HG03558 (cell line): Measurements from ENCODE around the gene RXFP4.
A peak's percentile ranks its signal among the peaks of the same experiment; 100 is the strongest.
"Not testable (repeated sequence)": the region's sequence is repeated elsewhere in the genome, so short reads cannot be mapped to it uniquely, and the experiment has no call there.

Source experiments
- ATAC-seq: cut with Tn5 transposase; IDR thresholded peaks from one replicate; pipeline ENCODE4 v1.9.1; 2021; ENCODE audit warnings: moderate number of reproducible peaks; ENCODE audit not compliant: unreplicated experiment; ENCODE audit errors: extremely low read depth

RXFP4 gene

DNA sequence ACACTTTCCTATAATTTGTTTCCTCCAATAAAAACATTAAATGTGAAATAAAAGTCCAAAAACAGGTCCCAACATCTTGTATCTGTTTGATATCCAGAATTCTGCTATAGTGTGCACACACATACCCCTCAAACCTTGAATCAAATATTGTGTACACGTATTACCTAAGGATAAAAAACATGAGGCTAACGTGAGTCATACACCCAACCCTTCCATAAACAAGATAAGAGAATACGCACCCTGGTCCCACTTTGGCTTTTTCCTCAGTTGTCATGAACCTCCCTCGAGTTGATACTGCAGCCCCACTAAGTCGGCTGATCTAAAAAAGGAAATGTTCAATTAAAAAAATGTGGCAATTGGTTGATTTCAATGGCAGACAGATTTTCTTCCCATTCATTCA, 12.4 kb upstream of the RXFP4 start:
- no peak for ATAC-seq

DNA sequence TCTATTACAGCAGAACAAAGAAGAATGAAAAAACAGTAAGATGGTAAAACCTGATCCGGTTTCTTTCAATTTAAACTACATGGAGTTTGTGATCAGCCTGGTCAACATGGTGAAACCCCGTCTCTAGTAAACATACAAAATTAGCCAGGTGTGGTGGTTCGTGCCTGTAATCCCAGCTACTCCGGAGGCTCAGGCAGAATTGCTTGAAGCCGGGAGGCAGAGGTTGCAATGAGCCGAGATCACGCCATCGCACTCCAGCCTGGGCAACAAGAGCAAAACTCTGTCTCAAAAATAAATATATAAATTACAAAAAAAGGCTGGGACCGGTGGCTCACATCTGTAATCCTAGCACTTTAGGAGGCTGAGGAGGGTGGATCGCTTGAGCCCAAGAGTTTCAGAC, 10.7 kb upstream of the RXFP4 start:
- not testable (repeated sequence) for ATAC-seq

GRCh38 chr1:155931332-155932038, 10.0 kb upstream of the RXFP4 start:
- ATAC-seq, result no peak

GRCh38 chr1:155932081-155932480, 9.4 kb upstream of the RXFP4 start:
- no peak for ATAC-seq

DNA sequence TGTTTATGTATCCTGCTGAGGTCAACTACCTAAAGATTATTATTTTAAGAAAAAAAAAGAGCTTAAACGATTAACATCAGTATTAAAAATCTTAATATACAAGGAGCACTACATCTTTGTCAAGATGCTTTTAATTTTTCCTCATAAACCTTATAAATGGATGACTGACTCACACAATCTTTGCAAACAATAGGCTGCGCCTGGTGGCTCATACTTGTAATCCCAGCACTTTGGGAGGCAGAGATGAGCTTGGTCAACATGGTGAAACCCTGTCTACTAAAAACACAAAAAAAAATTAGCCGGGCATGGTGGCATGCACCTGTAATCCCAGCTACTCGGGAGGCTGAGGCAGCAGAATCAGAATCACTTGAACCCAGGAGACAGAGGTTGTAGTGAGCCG, 9.0 kb upstream of the RXFP4 start:
- ATAC-seq, result no peak

DNA sequence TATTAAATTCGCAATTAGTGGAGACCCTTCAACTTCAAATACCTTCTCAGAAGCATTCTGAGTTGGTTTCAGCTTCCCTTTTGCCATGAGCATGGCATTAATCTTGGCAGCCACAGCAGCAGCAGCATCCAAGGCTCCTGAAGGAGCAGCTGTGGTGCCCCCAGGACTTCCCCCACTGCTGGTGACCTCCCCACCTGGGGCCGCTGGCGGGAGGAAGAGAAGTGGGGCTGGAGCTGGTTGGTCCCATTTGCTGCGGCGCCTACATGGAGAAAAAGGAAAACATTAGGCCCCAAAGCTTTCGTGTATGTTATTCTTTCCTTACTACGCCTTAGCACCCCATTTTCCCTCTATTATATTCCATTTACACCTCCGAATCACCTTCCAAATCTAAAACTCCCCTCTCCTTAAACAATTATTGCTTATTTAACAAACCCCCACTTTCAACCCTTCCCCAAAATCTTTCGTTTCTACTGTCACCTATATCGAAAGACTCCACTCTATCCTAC, 7.8 kb upstream of the RXFP4 start:
- no peak for ATAC-seq

DNA sequence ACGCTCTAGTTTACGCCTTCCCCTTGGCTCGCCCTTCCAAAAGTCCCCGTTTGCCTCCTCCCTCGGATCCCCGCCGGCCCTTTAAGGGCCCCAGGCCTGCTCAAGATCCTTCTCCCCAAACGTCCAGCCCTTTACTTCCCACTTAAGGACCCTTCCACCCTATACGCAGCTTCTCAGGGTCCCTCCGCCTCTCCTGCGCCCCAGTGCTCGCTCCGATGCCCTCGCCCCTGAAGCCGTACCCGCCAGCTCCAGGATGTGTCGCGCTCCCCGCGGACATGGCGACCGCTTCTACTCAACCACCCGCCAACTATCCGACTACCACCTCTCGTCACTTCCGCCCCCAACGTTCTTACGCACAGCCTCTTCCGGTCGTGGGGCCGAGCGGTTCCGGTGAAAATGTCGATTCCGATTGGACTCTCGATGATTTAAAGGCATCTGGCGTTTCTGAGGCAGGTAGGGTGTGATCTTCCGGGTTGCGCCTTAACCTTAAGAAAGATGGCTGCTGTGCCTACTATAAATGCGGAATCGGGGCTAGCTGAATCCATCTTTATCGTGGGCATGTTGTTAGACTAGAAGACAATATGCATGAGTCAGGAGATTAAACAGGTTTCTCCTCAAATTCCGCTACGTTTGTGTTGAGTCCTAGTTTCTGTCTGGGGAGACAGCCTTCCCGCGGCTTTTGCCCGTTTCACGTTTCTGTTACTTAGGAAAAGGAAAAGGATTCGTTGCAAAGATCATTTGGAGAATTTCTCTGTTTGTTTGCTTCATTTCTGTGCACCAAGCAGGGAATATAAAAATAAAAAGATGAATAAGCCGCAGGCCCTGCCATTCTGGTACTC, 7.1 kb upstream of the RXFP4 start, which contains the start of gene KHDC4:
TSS of gene KHDC4 (minus strand) at position 317 of the 839 bp plus-strand sequence. CDS start at position 277, 40 bp downstream.
- peak; percentile 53 for ATAC-seq

DNA sequence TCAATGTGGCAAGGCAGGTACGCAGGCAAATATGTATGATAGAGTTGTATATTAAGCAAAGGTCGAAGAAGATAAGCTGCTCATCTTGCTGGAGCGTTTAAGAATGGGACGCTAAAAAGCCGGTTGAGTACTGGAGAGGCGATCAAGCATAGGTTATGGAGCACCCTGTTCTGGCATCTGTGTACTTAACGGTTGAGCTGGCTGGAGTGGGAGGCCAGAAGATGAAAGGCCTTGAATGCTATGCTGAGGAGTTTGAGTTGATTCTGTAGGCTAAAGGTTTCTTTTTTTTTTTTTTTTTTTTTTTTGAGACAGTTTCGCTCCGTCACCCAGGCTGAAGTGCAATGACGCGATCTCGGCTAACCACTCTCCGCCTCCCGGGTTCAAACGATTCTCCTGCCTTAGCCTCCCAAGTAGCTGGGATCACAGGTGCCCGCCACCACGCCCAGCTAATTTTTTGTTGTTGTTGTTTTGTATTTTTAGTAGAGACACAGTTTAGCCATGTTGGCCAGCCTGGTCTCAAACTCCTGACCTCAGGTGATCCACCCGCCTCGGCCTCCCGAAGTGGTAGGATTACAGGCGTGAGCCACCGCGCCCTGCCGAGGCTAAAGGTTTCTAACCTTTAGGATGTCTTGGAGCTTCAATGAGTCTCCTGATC, 6.4 kb upstream of the RXFP4 start:
- no peak for ATAC-seq

DNA sequence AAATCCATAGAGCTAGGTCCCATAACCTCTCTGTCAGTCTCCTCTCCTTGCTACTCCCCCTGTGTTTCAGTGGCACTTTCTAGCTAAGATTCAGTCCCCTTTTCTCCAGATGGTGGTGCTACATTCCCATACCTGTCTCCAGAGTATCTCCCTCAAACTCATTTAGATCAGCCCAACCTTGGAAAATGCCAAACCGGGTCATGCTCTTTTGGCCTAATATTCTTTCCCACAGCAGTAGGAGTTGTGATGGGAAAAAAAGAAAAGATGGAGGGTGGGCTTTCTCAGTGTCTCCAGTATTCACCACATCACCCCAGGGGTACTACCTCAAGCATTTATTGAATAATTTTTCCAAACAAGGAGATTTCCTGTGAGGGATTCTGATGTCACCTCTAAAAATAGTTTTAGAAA, 3.2 kb upstream of the RXFP4 start:
- ATAC-seq, result no peak

GRCh38 chr1:155940482-155940992, 901 bp upstream of the RXFP4 start:
- no peak for ATAC-seq

GRCh38 chr1:155941845-155942531, 550 bp downstream of the RXFP4 start:
- no peak for ATAC-seq

DNA sequence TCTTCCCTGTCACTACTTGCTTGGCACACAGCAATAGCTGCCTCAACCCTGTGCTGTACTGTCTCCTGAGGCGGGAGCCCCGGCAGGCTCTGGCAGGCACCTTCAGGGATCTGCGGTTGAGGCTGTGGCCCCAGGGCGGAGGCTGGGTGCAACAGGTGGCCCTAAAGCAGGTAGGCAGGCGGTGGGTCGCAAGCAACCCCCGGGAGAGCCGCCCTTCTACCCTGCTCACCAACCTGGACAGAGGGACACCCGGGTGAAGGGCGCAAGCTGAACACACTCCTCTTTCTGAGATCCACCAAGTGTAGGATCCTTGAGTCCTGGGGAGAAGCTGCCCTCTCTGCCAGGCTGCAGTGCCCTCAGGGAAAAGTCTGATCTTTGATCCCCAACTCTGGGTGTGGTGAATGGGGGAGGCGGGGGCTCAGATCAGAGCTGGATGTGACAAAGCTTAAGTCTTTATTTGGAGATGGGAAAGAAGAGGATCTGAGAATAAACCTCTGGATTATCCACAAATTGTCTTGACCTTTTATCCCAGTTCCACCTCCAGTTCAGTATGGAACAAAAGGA, 1.2 kb downstream of the RXFP4 start:
- no peak for ATAC-seq

DNA sequence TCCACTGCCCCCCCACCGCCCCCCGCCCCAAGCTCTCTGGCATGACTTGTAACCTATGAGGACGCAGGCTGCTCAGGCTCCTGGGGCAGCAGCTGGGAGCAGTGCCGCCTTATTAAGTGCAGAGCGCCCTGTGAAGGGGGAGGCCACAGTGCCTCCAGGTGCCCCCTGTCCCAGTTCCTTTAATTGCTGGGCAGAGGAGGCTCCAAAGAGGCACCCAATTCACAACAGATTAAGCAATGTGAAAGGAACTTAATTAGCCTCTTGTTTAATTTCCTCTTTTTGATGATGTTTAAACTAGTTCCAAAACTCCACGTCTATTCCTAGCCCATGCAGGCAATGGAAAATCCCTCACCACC, 3.0 kb downstream of the RXFP4 start:
- no peak for ATAC-seq

- ATAC-seq, result no peak
Observed at GRCh38 chr1:155946633-155947219, 5.3 kb downstream of the RXFP4 start.

DNA sequence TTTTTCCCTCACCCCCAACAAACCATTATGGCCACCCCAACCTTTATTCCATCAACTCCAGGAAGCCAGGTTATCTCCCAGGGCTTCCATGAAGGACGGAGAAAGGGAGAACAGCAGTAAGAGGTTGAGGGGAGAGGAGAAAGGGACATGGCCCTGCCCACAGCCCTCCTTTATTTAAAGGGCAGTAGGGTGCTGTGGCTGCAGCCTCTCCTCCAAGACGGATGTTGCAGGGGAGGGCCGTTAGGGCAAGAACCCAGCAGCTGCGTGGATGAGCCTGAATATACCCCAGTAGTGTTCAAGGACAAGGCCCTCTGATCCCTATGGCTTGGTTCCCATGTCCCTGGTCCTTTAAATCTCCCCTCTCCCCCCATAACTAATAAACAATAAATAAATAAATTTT, 5.9 kb downstream of the RXFP4 start:
- no peak for ATAC-seq

DNA sequence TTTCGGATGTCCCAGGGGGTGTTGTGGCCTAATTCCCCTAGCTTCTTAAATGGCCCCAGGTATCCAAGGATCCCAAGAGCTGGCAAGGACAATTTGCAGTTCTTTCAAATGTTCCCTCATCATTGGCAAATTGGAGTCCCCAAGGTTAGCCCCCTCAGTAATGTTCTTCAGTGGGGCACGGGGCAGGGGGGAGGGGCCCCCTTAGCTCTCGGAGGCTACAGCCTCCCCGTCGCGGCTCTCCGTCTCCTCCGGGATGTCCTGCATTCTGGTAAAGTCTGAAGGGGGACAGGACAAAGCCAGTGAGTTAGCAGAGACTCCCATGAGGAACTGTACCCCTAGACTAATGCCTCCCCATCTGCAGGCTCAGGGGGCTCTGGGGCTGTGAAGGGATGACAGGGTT, 6.3 kb downstream of the RXFP4 start:
- ATAC-seq, result no peak

DNA sequence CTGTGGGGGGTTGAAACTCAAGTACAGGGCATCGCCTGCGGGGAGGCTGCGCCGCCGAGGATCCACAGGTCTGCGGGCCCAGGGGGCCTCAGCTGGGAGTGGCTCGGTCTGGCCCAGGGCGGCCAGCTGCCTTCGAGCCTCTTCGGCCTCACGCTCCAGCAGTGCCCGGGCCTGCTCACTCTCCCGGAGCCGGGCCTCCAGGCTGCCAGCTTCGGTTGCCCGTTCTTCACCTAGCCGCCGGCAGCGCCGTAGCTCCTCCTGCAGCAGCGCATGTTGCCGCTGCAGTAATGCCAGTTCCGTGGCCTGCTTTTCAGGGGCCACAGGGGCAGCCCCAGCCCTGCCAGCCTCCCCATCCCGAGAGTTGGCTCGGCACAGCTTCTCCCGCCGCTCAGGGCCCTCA, 9.4 kb downstream of the RXFP4 start:
- ATAC-seq, result no peak

GRCh38 chr1:155951753-155952504, 10.5 kb downstream of the RXFP4 start:
- ATAC-seq, result no peak

GRCh38 chr1:155952505-155952890, 11.1 kb downstream of the RXFP4 start:
- ATAC-seq, result no peak
